Cardiac septum (tissue), 1 donor: ENCODE measurements around the gene HS2ST1. TPM values are rescaled to one million over a fixed set of nuclear protein-coding genes. Genes with fewer than 3 reads are reported as not detected.
"Not testable (repeated sequence)": the region's sequence is repeated elsewhere in the genome, so short reads cannot be mapped to it uniquely, and the experiment has no call there.

Experiments
- DNase-seq: peaks from one replicate; pipeline ENCODE4 v3.0.0-alpha.2; 2020; ENCODE audit warnings: low spot score
- intact Hi-C: fragments of 100-400 bp; cut with DNase I; formaldehyde crosslinking; loops from one replicate; pipeline ENCODE4 v1.14.0; 2022
- total RNA-seq: library from RNA; stranded (reverse); fragmentation: NEBNext Ultra II Directional; extraction: Animal tissue kit (Norgen Biotek cat#: 25700); gene quantifications from one replicate; pipeline ENCODE4 v1.2.1, GENCODE V29; 2021
- donor health status: DM: no; HTN: no; CAD: no.

HS2ST1 gene
- total RNA-seq, 1 donor from 2014 or later, result 12.6 TPM

DNA sequence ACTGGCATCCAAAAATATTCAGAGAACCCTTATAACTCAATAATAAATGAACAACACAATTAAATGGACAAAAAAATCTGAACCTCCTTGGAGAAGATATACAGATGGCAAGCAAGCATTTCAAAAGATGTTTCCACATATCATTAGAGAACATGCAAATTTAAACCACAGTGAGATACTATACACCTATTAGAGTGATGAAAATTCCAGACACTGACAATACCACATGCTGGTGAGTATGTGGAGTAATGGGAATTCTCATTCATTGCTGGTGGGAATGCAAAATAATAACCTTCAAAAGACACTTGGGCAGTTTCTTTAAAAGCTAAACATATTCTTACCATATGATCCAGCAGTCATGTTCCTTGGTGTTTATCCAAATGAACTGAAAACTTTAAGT, 46.1 kb downstream of the HS2ST1 start:
- intact Hi-C loops, result loop anchor here (10.0 kb wide), 1 partner anchor 124 kb away; no protein-coding TSS in a partner anchor

GRCh38 chr1:86963841-86964240, 49.4 kb downstream of the HS2ST1 start:
- not testable (repeated sequence) for DNase-seq
- intact Hi-C loops, result loop anchor here (10.0 kb wide), 1 partner anchor 121 kb away; no protein-coding TSS in a partner anchor

More for the DNA sequence above, 46.1 kb downstream of the HS2ST1 start:
- DNase-seq, result no peak

DNA sequence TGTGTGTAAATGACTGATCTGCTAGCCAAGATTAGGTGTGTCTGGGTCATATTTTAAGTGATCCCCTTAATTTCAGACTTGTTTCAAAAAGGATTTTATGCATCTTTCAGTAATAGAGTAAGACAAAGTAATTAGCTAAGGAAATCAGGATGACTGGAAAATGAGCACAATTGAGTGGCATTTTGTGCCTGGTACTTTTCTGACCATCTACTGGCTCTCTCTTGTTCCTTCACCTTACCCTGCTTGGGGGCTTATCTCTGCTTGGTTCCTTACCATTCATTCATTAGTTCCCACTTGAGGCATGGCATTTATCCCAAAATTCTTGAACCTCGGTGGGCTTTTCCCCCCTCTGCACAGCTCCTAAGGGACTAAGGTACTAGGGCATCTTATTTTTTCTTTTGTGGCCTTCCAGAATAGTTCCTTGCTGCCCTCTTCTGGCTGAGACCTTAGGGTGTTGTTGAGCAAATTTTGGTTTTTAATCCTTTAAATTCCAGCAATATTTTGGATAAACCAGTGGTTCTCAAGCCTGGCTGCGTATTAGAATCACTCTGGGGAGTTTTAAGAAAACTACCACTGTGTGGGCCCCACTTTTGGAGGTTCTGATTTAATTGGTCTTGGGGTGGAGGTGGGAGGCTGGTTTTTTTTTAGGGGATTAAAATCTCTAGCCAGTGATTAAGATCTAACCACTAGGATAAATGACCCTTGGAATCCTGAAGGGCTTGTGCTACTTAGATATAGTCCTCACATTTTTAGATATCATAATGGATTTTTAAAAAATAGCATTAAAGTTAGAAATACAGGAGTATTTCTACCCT, 50.8 kb downstream of the HS2ST1 start:
- intact Hi-C loops, result loop anchor here (1.0 to 10.0 kb wide), 2 partner anchors 120 to 132 kb away; no protein-coding TSS in a partner anchor

DNA sequence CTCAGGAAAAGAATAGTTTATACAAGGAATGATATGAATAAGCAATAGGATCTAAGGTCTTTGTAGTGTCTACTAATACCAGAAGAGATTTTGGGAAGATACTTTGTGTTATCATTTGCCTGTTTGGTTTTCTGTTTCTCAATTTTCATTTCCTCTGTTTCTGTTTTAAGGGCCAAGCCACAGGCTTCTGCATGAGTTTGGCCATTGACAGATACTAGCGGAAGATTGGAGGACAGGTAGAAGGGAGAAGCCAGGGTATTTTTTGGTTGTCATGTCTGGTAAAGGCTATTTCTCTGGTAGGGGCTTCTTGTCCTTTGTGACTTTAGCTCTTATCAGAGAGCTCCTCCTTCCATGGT, 51.4 kb downstream of the HS2ST1 start:
- no peak for DNase-seq
- intact Hi-C loops, result loop anchor here (1.0 to 10.0 kb wide), 2 partner anchors 119 to 133 kb away; no protein-coding TSS in a partner anchor

More for the DNA sequence above, 50.8 kb downstream of the HS2ST1 start:
- no peak for DNase-seq

- intact Hi-C loops, result no loop called here
- no peak for DNase-seq
These were observed 56.5 kb downstream of the HS2ST1 start for GRCh38 chr1:86970938-86971337.

GRCh38 chr1:86971778-86972177, 57.3 kb downstream of the HS2ST1 start:
- no peak for DNase-seq
- intact Hi-C loops, result no loop called here

- no peak for DNase-seq
- intact Hi-C loops, result no loop called here
These were observed 57.8 kb downstream of the HS2ST1 start for GRCh38 chr1:86972262-86972661.

GRCh38 chr1:86975993-86976550, 61.6 kb downstream of the HS2ST1 start:
- intact Hi-C loops, result no loop called here
- no peak for DNase-seq

- no peak for DNase-seq
- intact Hi-C loops, result no loop called here
These were observed 62.2 kb downstream of the HS2ST1 start for GRCh38 chr1:86976664-86977063.

GRCh38 chr1:86981482-86982213, 67.2 kb downstream of the HS2ST1 start:
- DNase-seq, result no peak
- intact Hi-C loops, result no loop called here

DNA sequence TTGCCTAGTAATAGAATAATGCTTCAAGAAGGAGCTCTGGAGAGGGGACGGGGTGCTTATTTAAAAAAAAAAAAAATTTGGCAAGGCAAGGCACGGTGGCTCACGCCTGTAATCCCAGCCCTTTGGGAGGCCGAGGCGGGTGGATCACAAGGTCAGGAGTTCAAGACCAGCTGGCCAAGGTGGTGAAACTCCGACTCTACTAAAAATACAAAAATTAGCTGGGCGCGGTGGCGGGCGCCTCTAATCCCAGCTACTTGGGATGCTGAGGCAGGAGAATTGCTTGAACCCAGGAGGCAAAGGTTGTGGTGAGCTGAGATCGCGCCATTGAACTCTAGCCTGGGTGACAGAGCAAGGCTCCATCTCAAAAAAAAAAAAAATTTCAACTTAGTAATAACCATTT, 69.2 kb downstream of the HS2ST1 start:
- DNase-seq, intact Hi-C loops: not testable (repeated sequence)

- intact Hi-C loops, result no loop called here
- DNase-seq, result no peak
These were observed 73.0 kb downstream of the HS2ST1 start for GRCh38 chr1:86987446-86987845.

- intact Hi-C loops, result no loop called here
- DNase-seq, result no peak
These were observed 74.4 kb downstream of the HS2ST1 start for GRCh38 chr1:86988835-86989234.

DNA sequence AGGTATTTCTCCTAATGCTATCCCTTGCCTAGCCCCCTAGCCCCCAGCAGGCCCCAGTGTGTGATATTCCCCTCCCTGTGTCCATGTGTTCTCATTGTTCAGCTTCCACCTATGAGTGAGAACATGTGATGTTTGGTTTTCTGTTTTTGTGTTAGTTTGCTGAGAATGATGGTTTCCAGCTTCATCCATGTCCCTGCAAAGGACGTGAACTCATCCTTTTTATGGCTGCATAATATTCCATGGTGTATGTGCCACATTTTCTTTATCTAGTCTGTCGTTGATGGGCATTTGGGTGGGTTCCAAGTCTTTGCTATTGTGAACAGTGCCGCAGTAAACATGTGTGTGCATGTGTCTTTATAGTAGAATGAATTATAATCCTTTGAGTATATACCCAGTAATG, 75.3 kb downstream of the HS2ST1 start:
- DNase-seq, intact Hi-C loops: not testable (repeated sequence)

GRCh38 chr1:86990826-86991225, 76.4 kb downstream of the HS2ST1 start:
- intact Hi-C loops, result no loop called here
- no peak for DNase-seq

DNA sequence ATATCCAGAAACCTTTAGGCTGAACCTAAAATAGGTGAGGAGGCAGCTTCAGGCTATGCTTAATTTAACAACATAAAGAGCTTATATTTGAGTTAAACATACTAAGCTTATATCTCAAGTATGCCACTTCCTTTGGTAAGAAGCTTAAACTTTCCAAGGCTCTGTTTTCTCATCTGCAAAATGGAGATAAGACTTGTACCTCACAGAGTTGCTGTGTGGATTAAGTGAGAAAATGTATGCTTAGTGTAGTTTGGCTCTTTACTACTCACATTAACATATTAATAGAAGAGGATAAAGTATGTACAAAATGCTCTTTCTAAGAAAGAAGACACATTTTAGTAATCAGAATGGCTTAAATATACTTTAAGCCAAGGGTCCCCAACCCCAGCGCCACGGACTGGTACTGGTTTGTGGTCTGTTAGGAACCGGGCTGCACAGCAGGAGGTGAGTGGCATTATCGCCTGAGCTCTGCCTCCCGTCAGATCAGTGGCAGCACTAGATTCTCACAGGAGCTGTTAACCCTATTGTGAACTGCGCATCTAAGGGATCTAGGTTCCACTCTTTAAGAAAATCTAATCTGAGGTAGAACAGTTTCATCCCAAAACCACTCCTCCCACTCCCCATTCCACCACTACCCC, 77.2 kb downstream of the HS2ST1 start:
- intact Hi-C loops, result no loop called here

GRCh38 chr1:86992861-86993260, 78.4 kb downstream of the HS2ST1 start:
- intact Hi-C loops, result no loop called here
- no peak for DNase-seq

More for the DNA sequence above, 77.2 kb downstream of the HS2ST1 start:
- no peak for DNase-seq

GRCh38 chr1:86993269-86993985, 79.0 kb downstream of the HS2ST1 start:
- DNase-seq, result no peak
- intact Hi-C loops, result no loop called here

DNA sequence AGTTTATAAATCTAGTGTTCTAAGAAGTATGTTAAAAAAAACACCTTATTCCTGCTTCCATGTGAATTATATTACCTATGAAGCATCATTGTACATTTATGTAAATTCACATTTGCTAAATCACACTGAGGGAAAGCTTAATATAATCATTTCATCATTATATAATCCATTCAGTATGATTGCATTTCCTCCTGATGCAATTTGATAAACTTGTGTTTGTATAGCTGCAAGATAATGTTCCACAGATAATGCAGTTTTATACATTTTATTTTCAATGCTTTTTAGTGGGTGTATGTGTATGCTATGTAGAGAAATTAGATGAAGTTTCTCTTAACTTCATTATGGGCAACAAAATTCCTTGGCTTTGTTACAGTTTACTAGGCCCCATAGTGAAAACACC, 79.6 kb downstream of the HS2ST1 start:
- intact Hi-C loops, result no loop called here
- DNase-seq, result no peak
